Measurements from ENCODE around the gene APCS.

DNA sequence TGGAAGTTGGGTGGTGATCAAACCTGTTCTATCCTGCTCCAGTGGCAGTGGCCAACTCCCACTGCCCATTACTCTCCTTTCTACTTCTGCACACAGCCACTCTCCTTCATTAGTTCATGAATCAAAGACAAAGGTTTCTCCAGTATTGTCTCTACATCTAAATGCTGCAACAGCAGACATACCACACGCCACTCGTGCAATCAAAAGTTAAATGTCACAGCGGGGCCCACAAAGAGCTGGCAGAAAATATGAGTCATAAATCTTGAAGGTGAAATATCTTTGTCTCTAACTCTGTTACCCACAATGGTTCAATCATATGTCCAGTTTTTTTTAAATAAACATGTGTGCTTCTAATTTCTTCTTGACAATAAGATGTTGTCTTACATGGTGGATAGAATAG is 13.3 kb downstream of the APCS start:
- TF ChIP-seq, protein P1, sequence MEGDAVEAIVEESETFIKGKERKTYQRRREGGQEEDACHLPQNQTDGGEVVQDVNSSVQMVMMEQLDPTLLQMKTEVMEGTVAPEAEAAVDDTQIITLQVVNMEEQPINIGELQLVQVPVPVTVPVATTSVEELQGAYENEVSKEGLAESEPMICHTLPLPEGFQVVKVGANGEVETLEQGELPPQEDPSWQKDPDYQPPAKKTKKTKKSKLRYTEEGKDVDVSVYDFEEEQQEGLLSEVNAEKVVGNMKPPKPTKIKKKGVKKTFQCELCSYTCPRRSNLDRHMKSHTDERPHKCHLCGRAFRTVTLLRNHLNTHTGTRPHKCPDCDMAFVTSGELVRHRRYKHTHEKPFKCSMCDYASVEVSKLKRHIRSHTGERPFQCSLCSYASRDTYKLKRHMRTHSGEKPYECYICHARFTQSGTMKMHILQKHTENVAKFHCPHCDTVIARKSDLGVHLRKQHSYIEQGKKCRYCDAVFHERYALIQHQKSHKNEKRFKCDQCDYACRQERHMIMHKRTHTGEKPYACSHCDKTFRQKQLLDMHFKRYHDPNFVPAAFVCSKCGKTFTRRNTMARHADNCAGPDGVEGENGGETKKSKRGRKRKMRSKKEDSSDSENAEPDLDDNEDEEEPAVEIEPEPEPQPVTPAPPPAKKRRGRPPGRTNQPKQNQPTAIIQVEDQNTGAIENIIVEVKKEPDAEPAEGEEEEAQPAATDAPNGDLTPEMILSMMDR (IDR thresholded peaks at IDR 0.05 in 2 of 3, conservative IDR thresholded peaks at IDR 0.05 in 1 of 3; ENCODE audit: insufficient read depth in 2 of 3, low read depth in 1 of 3, low read length in 3 of 3): no peak
- TF ChIP-seq SMARCB1 (IDR thresholded peaks at IDR 0.05; ENCODE audit: insufficient read length, low read depth) (no peak), SIN3A (IDR thresholded peaks at IDR 0.05; ENCODE audit: borderline replicate concordance in 2 of 2, control insufficient read depth in 1 of 2, low read depth in 2 of 2, low read length in 2 of 2) (no peak), MYC (IDR thresholded peaks at IDR 0.05; ENCODE audit: low read depth, low read length) (no peak), MYC (CRISPR knock-in tag; IDR thresholded peaks at IDR 0.05; ENCODE audit: borderline replicate concordance, low read depth) (no peak), CBFA2T3 (IDR thresholded peaks at IDR 0.05) (no peak)
- TF ChIP-seq, protein P2, sequence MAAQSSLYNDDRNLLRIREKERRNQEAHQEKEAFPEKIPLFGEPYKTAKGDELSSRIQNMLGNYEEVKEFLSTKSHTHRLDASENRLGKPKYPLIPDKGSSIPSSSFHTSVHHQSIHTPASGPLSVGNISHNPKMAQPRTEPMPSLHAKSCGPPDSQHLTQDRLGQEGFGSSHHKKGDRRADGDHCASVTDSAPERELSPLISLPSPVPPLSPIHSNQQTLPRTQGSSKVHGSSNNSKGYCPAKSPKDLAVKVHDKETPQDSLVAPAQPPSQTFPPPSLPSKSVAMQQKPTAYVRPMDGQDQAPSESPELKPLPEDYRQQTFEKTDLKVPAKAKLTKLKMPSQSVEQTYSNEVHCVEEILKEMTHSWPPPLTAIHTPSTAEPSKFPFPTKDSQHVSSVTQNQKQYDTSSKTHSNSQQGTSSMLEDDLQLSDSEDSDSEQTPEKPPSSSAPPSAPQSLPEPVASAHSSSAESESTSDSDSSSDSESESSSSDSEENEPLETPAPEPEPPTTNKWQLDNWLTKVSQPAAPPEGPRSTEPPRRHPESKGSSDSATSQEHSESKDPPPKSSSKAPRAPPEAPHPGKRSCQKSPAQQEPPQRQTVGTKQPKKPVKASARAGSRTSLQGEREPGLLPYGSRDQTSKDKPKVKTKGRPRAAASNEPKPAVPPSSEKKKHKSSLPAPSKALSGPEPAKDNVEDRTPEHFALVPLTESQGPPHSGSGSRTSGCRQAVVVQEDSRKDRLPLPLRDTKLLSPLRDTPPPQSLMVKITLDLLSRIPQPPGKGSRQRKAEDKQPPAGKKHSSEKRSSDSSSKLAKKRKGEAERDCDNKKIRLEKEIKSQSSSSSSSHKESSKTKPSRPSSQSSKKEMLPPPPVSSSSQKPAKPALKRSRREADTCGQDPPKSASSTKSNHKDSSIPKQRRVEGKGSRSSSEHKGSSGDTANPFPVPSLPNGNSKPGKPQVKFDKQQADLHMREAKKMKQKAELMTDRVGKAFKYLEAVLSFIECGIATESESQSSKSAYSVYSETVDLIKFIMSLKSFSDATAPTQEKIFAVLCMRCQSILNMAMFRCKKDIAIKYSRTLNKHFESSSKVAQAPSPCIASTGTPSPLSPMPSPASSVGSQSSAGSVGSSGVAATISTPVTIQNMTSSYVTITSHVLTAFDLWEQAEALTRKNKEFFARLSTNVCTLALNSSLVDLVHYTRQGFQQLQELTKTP (IDR thresholded peaks at IDR 0.05; ENCODE audit: low read depth in 1 of 2, partially characterized antibody in 2 of 2): no peak
- TF ChIP-seq, protein P3, sequence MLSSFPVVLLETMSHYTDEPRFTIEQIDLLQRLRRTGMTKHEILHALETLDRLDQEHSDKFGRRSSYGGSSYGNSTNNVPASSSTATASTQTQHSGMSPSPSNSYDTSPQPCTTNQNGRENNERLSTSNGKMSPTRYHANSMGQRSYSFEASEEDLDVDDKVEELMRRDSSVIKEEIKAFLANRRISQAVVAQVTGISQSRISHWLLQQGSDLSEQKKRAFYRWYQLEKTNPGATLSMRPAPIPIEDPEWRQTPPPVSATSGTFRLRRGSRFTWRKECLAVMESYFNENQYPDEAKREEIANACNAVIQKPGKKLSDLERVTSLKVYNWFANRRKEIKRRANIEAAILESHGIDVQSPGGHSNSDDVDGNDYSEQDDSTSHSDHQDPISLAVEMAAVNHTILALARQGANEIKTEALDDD (IDR thresholded peaks at IDR 0.05): no peak
- TF ChIP-seq, protein P4, sequence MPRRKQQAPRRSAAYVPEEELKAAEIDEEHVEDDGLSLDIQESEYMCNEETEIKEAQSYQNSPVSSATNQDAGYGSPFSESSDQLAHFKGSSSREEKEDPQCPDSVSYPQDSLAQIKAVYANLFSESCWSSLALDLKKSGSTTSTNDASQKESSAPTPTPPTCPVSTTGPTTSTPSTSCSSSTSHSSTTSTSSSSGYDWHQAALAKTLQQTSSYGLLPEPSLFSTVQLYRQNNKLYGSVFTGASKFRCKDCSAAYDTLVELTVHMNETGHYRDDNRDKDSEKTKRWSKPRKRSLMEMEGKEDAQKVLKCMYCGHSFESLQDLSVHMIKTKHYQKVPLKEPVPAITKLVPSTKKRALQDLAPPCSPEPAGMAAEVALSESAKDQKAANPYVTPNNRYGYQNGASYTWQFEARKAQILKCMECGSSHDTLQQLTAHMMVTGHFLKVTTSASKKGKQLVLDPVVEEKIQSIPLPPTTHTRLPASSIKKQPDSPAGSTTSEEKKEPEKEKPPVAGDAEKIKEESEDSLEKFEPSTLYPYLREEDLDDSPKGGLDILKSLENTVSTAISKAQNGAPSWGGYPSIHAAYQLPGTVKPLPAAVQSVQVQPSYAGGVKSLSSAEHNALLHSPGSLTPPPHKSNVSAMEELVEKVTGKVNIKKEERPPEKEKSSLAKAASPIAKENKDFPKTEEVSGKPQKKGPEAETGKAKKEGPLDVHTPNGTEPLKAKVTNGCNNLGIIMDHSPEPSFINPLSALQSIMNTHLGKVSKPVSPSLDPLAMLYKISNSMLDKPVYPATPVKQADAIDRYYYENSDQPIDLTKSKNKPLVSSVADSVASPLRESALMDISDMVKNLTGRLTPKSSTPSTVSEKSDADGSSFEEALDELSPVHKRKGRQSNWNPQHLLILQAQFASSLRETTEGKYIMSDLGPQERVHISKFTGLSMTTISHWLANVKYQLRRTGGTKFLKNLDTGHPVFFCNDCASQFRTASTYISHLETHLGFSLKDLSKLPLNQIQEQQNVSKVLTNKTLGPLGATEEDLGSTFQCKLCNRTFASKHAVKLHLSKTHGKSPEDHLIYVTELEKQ (CRISPR knock-in tag; IDR thresholded peaks at IDR 0.05): no peak

All from K562 (cell line).